Activated CD4-positive, alpha-beta T cell treated with anti-CD3 and anti-CD28 coated beads, Interleukin-2, Interleukin-4, amounts not matched to agents 100 ng/mL and 50 ng/mL, durations not matched to agents 16 hours and 8 hours (primary cell): ENCODE measurements around the gene DAPL1.

Experiments used
- DNase-seq: peaks from one replicate; pipeline ENCODE4 v3.0.0-alpha.2; 2020; ENCODE audit warnings: low spot score

DAPL1 gene

DNA sequence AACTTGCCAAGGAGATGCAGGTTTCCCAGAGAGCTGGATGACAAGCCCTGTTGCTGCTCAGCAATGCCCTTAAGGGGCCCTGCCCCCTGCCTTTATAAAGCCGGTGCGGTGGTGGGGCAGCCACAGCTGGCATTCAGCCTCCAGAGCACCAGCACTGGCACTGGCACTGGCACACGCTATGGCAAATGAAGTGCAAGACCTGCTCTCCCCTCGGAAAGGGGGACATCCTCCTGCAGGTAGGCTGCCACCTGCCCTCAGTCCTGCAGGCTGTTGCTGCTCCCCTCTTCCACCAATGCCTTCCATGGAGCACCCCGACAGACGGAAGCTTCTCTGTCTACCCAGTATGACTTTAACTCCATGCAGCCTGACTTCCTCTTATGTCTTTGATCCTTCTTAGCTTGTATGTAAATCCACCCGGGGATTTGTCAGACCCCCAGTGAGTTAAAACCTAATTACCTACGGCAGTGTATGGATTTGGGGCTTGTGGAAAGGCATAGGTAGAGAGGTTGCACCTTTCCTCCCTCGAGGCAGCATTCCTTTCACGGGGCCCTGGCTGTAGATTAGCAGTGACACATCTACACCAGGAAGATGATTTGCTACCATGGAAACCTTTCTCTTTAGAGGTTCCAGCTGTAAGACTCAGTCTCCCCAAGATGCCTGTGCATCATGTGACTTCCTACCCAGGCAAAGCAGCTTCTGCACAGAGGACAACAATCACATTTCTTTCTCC lies at the start of gene DAPL1:
TSS of gene DAPL1 (plus strand) at position 123 of the 730 bp plus-strand sequence. CDS start at position 179, 56 bp downstream.
- no peak for DNase-seq

DNA sequence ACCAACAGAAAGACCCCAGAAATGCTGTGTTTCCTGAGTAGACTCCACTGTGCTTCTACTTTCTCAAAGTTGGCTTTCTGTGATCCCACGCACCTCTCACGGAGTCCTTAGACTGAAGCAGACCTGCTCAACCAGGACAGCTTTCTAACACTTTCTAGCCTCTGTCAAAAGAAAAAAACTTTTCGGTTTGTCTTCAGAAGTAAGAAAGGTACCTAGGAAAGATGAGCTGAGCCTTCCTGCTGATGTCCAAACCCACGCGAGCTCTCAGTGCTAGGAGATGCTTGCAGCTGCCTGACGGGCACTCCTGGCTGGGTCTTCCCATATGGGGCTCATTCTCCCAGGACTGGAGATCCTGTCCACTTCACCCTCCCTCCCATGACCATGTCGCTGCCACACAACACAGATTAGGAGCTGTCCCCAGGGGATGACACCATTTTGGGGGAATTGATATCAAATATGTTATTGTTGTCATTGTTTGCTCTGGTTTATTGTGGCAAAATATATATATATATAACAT lies 49.2 kb upstream of the DAPL1 start:
- no peak for DNase-seq

DNA sequence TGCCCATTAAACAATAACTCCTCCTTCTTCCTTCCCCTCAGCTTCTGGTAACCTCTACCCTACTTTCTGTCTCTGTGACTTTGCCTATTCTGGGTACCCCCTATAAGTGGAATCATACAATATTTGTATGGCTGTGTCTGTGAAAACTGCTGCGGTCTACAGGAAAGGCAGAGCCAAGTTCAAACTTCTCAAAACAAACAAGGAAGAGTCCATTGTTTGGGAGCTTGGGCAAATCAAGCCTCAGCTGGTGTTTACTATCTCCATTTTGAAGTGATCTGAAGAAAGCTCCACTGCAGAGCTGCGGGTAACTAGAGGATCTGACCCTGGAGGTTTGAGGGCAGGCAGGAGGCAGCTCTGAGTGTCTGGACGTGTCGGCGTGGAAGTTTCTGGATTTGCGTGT lies 48.6 kb upstream of the DAPL1 start:
- DNase-seq: no peak

- no peak for DNase-seq
These were observed 47.8 kb upstream of the DAPL1 start for GRCh38 chr2:158747281-158747680.

DNA sequence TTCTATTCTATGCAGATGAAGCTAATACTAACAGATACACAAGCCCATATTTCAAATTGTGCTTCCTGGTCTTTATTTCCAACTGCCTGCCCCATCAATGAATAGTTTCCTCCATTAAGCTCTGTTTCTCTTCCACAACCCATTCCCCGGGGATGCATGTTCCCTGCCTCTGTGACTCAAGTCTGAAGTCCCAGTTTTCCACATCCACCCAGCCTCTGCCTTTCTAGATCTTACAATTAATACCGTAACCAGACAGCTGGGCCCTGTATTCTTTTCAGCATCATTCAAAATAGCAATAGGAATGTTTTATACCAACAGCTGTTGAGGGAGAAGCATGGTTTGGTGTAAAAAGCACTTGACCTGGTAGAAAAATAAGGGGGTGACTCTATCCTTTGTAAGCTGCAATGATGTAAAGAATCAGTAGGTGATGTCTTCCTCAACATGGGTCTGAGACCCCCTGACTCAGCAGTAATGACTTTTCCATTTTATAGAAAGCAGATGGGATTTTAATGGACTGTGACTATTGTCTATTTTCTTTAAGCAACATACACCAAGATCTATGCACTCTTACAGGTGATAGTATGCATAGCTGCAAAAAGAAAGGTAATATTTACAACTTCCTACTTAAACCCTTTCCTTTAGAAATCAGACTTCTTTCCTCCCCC lies 46.1 kb upstream of the DAPL1 start:
- no peak for DNase-seq

DNA sequence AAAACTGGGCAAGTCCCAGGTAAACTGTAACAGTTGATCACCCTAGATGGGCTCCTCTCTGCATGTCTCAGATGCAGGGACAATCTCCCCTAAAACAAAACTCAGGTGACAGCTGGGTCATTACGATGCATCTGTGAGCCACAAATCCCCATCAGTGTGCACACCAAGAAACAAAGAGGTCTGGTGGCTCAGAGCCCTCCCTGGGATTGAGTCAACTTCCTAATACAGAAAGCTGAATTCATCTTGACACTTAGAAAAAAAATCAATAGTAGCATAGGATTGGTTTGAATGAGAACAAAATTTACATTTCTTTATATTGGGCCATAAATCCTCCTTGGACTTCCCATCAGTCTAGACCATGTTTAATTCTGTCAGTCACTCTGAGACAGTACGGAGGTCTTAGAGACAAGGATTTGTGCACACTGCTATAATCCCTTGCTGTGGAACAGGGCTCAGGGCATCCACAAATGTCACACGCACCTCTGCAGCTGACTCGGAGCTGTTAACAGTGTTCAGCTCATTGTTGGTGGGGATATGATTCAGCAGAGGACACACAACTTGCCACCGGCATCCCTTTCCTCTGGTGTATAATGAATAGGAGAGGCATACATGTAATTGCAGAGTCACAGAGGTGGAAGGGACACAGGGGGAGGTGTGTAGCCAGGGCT lies 44.5 kb upstream of the DAPL1 start:
- no peak for DNase-seq

DNA sequence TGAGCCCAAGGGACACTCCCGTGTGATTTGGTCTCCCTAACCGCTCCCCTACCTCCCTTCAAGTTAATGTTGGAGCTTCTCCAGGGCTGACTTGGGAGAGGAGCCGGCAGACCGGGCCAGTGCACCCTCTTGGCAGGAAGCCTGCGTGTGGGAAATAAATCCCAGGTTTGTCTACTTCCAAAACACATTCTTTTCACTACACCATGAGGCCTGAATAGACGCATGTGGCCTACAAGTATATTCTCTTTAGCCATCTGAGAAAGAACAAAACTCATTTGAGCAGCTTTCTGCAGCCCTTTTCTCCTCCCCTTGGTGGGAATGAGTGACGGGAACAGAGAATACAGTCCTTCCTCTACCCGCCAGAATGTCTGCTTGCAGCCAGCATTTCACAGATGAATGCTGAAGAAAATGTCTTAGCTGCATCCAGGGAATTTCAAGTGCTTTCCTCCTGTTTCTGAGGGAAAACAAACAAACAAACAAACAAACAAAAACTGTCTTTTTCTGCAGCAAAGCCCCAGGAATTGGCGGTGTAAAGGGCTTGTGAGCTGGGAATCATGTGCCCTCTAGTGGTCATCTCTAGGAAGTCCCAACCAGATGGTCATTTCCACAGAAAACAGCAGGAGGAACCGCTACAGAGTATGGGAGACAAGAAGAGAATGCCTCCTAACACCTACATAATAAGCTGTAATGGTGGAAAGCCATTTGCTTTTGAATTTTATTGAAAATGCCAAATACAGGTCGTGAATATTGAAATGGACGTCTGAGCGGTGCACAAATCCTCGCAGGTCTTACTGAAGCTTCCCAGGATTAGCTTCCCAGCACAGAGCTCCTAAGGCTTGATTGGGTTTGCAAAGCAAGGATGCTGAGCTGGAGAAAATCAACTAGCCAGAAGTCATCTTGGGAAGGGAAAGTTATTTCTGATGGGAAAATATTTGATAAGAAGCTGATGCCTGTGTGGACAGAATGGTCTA lies 41.2 kb upstream of the DAPL1 start:
- peak; percentile 53 for DNase-seq

DNA sequence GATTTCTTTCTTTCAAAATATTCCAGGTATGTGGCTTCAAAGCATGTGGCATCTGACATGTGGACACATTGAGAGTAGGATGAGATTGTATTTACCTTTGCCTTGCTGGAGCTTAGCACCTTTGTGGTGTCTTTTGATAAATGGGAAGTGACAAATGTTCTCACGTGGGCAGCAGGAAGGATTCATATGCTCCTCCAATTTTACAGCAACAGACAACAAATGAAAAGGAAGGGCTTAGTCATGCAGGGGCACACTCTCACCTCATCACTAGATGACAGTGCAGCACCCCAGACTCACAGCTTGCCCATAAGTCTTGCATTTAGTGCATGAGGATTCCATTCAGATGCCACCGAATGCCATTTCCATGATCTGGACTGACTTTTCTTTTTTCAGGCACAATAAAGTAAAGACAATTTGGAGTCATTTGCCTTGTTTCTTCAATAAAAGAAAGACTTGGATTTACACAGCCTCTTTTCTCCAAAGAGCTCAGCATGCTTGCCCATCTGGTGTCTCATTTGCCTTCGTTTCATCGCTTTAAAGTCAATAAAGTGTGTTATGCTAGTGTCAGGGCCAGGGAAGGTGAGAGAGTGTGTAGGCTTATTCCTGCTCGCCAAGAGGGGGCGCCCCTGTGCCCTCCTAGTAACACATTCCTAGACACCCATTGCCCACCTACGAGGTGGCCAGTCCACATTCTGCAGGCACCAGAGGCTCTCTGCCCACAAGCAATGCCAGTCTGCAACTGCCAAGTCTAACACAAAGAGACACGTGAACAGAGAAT lies 39.6 kb upstream of the DAPL1 start:
- no peak for DNase-seq

GRCh38 chr2:158756331-158756730 lies 38.8 kb upstream of the DAPL1 start:
- no peak for DNase-seq

DNA sequence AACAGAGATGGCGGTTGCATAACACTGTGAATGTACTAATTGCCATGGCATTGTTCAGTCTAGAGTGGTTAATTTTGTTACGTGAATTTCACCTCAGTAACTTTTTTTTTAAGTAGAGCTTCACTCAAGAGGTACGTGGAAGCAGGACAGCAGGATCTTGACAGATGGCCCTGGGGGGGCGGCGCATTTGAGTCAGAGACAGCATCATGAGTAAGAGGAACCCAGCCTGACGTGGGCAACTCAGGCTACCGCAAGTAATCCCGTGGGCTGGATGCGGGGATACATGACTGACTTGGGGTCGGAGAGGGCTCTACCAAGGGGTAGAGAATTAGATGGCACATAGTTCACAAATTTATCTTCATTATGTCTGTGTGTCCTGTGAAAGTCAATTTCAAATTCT lies 38.1 kb upstream of the DAPL1 start:
- no peak for DNase-seq

DNA sequence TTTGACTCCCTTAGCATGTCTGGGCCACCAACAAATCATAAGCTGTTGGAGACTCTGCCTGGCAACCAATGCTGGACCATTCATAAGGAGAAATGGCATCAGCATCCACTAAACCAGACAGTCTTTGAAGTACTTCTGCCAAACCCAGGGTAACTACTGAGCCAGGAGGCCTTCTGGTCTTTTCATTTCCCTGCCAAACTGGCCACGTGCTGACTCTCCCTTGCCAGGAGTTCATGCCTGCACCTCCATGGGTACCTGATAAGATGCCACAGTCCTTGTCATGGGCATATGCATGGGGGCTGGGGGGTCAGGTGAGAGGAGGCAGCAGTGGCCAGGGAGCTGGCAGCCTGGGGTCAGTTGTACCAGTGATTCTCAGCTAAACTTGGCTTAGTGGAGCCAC lies 34.2 kb upstream of the DAPL1 start:
- DNase-seq: no peak

GRCh38 chr2:158761621-158762020 lies 33.5 kb upstream of the DAPL1 start:
- no peak for DNase-seq

GRCh38 chr2:158762336-158762735 lies 32.8 kb upstream of the DAPL1 start:
- DNase-seq: no peak

DNA sequence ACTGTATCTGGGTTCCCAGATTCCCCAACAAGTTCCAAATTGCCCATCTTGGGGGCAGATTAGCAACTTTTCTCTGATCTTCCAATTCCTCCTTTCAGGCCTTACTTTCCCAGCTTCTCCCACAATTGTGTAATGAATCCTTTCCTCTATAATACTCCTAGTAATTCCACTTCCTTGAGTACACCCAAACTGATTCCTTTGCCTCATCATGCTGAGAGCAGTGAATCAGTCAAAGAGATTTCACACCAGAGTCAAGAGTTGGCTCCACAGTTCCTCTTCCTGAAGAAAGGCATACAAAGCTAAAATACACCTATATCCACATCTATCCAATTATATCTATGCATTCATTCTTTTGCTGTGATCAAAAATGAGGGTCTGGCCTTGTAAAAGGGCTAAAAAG lies 28.6 kb upstream of the DAPL1 start:
- DNase-seq: no peak

DNA sequence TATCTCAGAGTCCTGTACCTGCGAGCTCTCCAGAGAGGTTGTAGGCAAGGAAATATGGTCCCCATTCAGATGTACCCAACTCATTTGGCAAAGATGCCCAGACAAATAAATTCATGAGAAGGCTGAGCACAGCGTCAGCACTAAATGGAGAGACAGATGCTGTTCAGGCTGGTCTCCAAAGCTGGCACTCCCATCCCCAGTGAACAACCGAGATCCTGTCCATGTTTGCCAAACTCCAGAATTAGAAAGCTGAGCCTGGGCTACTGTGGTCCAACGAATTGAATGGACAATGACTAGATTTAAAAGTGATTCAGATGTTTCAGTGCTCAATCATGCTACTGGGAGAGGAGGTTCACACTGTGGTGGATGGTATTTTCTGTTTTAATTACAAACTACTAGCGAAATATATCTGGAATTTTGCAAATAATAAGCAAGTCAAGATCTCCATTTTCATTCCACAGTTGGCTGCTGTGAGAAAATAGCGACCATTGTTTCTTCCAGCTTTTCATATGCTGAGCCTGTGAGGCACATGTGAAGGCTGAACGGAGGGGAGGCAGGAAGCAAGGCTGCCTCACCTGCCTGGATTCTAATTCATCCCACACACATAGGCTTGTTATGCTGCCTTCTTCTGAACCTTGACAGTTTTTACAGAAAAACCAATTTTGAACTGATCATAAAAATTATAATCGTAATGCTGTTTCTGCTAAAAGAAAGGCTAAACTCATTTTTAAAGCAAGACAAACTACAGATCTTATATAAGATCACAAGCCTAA lies 22.6 kb upstream of the DAPL1 start:
- no peak for DNase-seq

GRCh38 chr2:158773121-158773520 lies 22.0 kb upstream of the DAPL1 start:
- no peak for DNase-seq

DNA sequence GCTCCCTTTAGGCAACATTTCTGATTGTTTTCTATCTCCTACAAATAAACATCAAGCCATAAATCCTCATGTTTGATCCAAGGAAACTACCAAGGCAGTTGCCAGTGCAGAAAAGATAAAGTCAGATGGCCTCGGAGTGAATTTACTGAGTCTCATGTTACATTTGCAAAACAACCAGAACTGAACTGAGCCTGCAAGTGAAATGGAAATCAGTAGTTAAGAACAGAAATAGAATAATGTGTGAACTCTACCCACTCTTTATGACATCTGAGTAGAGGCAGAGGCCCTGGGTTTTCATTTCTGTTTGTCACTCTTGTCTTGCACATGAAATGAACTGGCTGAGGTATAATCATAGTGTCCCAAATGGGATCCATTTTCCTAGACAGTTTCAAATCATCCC lies 20.4 kb upstream of the DAPL1 start:
- DNase-seq: no peak

DNA sequence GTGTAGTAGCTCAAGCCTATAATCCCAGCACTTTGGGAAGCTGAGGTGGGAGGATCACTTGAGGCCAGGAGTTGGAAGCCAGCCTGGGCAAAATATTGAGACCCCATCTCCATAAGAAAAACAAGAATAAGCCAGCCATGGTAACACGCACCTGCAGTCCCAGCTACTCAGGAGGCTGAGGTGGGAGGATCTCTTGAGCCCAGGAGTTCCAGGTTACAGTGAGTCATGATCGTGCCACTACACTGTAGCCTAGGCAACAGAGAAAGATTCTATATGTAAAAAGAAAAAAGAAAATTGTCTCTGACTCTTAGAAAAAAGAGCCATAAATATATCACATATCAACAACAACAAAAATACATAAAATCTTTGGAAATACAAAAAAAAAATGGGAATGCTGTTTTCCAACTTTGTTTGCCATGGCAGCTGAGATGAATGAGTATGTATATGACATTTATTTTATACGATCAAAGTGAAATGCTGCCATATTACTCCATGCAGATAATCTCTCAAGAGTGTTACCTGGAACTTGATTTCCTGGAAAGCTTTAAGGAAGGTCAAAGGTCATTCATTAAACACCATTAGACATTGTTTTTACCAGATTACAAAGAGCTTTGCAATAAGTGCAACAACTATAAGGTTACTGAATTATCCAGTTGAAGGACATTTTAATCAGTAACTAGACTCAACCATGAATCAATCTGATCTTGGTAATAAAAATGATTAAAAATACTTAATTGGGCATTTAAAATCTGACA lies 19.7 kb upstream of the DAPL1 start:
- no peak for DNase-seq

DNA sequence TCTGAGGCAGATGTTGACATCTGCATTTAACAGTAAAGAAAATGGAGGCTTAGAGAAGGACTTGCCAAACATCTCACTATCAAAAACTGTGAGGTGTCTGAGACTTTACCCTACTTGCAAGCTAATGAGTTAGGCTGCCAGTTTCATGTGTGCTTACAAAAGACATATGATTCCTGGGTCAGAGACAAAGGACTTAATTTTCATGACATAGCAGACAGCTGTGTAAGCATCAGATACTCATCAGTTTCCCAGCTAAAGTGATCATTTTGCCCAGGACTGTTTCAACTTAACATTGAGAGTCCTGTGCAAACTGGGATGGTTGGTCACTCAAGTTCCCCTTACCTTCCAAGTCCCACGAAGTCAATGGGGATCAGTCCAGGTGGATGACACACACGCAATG lies 18.9 kb upstream of the DAPL1 start:
- DNase-seq: no peak

DNA sequence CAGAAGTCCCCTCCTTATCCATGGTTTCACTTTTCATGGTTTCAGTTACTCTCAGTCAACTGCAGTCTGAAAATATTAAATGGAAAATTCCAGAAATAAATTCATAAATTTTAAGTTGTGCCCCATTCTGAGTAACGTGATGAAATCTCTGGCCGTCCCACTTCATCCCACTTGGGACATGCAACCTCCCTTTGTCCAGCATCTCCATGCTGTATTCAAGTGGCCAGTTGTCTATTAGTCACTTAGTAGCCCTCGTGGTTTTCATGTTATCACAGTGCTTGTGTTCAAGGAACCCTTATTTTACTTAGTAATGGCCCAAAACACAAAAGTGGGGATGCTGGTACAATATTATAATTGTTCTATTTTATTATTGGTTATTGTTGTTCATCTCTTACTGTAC lies 18.0 kb upstream of the DAPL1 start:
- DNase-seq: no peak
